GM18951 (cell line): Measurements from ENCODE around the gene RBMS3.

Experiments used
- POLR2A ChIP-seq: IDR thresholded peaks from 4 replicates; pipeline ENCODE4 v1.6.1; 2011; ENCODE audit warnings: mild to moderate bottlenecking; ENCODE audit not compliant: insufficient read length, insufficient read depth; ENCODE audit errors: extremely low read depth
- in situ Hi-C: fragments of 300-500 bp; cut with MboI; formaldehyde crosslinking; loops from one replicate; pipeline ENCODE4 v1.12.0; 2022; ENCODE audit warnings: low sequenced_read_pairs, mixed read lengths, inconsistent platforms; ENCODE audit not compliant: unreplicated experiment

RBMS3 gene

DNA sequence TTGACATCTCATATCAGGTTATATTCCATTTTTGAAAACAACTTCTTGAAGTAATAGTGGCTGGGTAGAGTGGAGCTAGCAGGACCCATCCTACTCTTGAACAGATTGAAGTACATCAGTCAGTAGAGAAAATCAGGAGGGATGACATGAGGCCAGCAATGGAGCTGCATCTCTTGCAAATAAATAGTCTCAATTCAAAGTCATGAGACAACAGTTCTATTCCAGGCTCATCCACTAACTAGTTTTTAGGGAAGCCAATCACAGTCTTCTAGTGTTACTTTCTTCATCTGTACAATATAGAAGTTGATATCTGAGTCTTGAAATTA, 477.2 kb downstream of the RBMS3 start:
- in situ Hi-C loops: no loop called here
- TF ChIP-seq POLR2A: no peak

- no peak for TF ChIP-seq POLR2A
- in situ Hi-C loops: no loop called here
These were observed 477.8 kb downstream of the RBMS3 start for GRCh38 chr3:29758434-29759322.

DNA sequence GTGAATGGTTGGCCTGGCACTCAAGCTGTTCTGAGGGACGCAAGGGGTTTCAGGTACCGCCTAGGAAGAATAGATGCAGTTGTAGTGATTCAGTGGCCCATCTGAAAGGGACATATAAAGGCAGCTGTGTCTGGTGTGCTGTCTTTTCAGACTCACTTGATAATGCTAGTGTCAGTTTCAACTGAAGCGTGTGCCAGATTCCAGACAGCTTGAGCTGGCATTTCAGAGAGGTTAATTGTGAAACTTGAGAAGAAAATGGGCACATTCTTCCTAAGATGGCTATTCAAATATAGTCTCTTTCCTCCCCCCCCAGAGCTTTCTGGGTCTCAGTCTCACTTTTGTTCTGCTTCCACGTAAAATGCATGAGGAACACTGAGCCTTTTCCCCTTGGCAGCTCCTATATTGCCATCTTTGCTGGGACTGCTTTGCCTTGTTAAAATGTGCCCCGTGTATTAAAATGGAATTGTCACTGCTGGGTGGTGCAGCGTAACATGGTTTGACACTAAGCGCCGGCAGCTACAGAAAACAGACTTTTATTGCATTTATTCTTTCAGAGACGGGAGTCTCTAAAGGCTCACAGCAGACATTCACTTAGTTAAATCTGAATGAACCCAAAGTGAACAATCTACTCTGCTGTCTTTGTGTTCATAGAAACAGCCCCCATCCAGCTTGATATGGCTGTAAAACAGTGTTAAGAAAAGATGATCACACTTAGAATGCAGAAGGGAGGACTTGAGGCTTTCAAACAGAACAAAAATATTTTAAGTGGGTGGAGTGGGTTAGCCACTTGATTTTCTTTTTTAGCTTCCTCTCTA, 478.7 kb downstream of the RBMS3 start:
- no peak for TF ChIP-seq POLR2A
- in situ Hi-C loops: no loop called here

- TF ChIP-seq POLR2A: no peak
- in situ Hi-C loops: no loop called here
These were observed 479.4 kb downstream of the RBMS3 start for GRCh38 chr3:29760226-29760685.

DNA sequence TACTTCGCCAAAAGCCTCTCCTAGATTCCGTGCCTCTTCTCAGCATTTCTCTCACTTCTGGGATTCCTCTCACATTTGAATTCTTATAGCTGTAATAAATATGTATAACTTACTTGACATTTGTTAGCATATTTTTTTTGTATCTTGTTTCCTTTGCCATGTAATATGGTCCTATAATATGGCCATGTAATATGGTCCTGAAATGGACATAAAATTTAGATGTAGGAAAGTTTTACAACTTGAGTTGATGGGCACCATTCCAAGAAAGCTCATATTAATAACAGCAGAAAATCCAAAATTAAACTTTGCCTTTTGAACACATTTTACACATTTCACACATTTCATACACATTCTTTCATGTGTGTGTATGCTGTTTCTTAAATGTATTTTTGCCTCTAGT, 480.6 kb downstream of the RBMS3 start:
- in situ Hi-C loops: no loop called here
- no peak for TF ChIP-seq POLR2A

DNA sequence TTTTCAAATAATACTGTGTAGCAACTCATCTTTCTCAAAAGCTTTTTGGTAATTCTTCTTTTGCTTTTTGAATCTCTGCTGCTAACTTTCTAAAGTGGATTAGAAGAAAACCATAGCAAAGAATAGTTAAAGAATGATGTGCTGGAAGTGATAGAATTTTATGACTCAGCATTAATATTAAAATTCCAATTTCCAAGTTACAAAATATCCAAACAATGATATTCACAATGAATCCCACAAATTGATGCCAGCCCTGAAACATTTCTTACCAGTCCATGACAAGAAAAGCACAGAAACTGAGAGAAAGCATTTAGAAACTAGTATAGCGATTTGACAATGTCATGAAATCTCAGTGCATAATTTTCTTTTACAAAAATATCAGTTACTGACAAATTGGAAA, 482.2 kb downstream of the RBMS3 start:
- in situ Hi-C loops: no loop called here
- TF ChIP-seq POLR2A: no peak

DNA sequence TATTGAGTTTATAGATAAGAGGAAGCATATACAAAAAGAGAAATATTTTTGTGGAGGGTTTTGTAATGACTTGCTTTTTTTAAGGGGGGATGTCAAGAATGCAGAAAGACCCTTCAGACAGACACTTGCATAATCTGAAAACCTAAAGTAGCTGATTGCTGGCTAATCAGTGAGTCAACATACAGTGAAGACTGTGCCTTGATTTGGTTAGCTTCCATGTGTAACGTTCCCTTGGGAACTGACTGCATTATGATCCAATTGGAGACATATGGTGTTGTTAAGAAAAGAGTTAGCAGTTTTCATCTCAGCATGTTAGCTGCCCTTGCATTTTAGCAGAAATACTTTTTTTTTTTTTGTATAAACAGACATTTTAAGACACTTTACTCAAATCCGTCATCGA, 483.2 kb downstream of the RBMS3 start:
- in situ Hi-C loops: no loop called here
- no peak for TF ChIP-seq POLR2A

DNA sequence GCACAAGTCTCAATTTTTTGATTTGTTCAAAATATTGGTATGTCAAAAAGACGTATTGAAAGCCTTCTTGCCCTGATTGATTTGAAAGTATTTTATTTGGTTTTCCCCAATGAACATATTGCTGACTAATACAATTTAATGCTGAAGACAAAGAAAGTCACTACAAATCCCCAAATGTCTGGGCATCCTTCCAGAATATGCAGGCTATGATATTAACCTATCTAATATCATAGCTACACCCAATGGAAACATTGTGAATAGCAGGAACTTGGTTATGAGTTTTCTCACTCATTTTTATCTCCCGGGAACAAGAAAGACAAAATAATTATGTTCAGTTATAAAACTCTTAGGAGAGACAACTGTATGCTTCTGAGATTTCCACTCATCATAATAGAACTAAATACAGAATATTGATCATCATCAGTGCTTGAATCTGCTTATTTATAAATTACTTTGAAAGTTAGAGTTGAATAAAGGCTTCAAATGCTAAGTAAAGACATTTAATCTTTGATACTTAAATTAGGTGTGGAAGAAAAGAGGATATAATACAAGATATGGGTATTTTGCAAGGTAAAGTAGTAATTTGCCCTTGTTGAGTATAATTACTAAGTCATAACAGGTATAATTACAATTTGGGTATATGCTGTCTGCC, 483.9 kb downstream of the RBMS3 start:
- in situ Hi-C loops: no loop called here
- TF ChIP-seq POLR2A: no peak

DNA sequence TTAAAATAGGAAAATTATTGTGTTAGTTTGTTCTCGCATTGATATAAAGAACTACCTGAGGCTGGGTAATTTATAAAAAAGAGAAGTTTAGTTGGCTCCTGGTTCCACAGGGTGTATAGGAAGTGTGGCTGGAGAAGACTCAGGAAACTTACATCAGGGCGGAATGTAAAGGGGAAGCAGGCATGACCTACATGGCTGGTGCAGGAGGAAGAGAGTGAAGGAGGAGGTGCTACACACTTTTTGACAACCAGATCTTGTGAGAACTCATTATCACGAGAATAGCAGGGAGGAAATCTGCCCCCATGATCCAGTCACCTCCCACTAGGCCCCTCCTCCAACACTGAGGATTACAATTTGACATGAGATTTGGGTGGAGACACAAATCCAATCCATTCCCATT, 490.7 kb downstream of the RBMS3 start:
- no peak for TF ChIP-seq POLR2A
- in situ Hi-C loops: no loop called here

DNA sequence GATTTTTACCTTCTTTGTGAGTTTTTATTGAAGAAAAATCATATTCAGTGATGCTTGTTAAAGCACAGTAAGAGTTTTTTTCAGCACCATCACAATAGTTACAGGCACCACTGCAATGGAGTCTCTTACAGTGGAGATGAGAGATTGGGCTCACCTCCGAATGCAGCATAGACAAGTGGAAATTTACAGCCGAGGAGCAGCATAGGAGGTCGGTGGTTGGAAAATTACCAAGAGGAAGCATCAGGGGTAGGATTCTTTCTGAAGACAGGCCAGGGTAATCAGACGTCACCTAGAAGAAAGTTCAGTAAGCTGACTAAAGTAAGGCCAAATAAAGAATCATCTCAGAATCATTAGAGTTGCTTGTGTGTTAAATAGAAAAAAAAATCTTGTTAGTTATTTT, 491.6 kb downstream of the RBMS3 start:
- in situ Hi-C loops: no loop called here
- no peak for TF ChIP-seq POLR2A

DNA sequence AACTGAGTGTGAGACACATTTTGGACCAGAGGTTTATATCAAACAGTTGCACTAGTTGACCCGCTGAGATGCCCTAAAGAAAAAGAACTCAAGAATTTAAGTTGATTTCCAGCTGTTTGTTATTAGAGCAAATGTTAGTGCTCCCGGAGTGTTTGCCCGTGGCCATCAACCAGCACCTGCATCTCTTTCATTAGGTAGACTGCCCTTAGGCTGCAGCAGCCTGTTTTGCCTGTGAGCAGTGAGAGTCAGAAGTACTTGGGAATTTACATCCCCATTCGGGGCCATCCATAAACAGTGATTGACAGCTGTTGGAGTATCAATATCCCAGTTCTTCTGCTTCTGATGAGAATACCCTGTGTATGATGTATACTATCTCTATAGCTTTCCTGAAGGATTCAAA, 492.6 kb downstream of the RBMS3 start:
- no peak for TF ChIP-seq POLR2A
- in situ Hi-C loops: no loop called here

DNA sequence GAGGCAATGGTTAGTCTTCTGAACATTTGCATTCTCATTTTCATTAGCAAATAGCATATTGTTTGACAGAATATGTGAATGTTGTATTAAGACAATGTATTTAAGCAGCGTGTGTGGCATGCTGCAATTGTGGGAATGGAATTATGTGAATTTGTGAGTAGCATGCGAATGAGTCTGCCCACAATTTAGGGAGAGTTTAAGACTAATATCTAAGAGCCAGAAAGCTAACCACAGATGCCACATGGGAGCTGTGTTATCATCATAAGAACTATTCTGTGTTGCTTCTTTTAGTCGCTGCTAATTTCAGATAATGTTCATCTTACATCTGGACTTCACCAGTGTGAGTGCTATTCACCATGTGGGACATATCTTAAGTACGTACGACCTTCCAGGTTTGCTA, 494.5 kb downstream of the RBMS3 start:
- in situ Hi-C loops: no loop called here
- TF ChIP-seq POLR2A: no peak

- in situ Hi-C loops: no loop called here
These were observed 497.0 kb downstream of the RBMS3 start for GRCh38 chr3:29777869-29778268.

More at GRCh38 chr3:29777869-29778268, 497.0 kb downstream of the RBMS3 start:
- TF ChIP-seq POLR2A: no peak
